H1 (cell line): ENCODE data around the gene SAT2. TPM values are rescaled to one million over a fixed set of nuclear protein-coding genes. Genes with fewer than 3 reads are reported as not detected.
A peak's percentile ranks its signal among the peaks of the same experiment; 100 is the strongest.
"Not testable (repeated sequence)": the region's sequence is repeated elsewhere in the genome, so short reads cannot be mapped to it uniquely, and the experiment has no call there.

ENCODE experiments used
- CTCF ChIA-PET: fragments of 300-600 bp; sonication (Branson Sonifier 250); formaldehyde crosslinking; loops from one replicate; lab custom pipeline; 2021; ENCODE audit not compliant: partially characterized antibody; lab: Charles Lee
- POLR2A ChIA-PET: fragments of 300-600 bp; sonication (Branson Sonifier 250); formaldehyde crosslinking; loops from one replicate; lab custom pipeline; 2021; ENCODE audit warnings: inconsistent platforms; ENCODE audit not compliant: partially characterized antibody; lab: Charles Lee
- DNase-seq, 2 experiments: peaks; one replicate each; pipeline versions ENCODE4 v3.0.0 to v3.0.0-alpha.2; 2010 to 2022; ENCODE audit warnings: low spot score in 2 of 2, low read depth in 1 of 2, mixed read lengths in 1 of 2
- FAIRE-seq: peaks from 2 replicates; lab custom pipeline; 2011; peaks lifted over from hg19 to GRCh38; lab: Jason Lieb, UNC
- H2AFZ ChIP-seq: 2 replicates; pipeline ENCODE4 v1.8.1; 2012; ENCODE audit warnings: low read length, inconsistent platforms
- H2AK5ac ChIP-seq: 2 replicates; pipeline ENCODE4 v1.6.1; 2013; ENCODE audit warnings: low read depth, low read length
- H2BK120ac ChIP-seq: replicated peaks from 2 replicates; pipeline ENCODE3; 2013; ENCODE audit warnings: low read depth, low read length, inconsistent platforms
- H2BK12ac ChIP-seq: 2 replicates; pipeline ENCODE4 v1.6.1; 2013; ENCODE audit warnings: low read depth, low read length
- H2BK15ac ChIP-seq: 2 replicates; pipeline ENCODE4 v1.6.1; 2013; ENCODE audit warnings: low read length
- H2BK20ac ChIP-seq: 2 replicates; pipeline ENCODE4 v1.6.1; 2013; ENCODE audit warnings: low read length
- H2BK5ac ChIP-seq: 2 replicates; pipeline ENCODE4 v1.6.1; 2013; ENCODE audit warnings: low read depth, low read length
- H3K14ac ChIP-seq: 2 replicates; pipeline ENCODE4 v1.6.1; 2013; ENCODE audit warnings: inconsistent platforms; ENCODE audit not compliant: insufficient read length
- H3K18ac ChIP-seq: 2 replicates; pipeline ENCODE4 v1.6.1; 2013; ENCODE audit warnings: low read length; ENCODE audit errors: extremely low read depth
- H3K23ac ChIP-seq: 2 replicates; pipeline ENCODE4 v1.6.1; 2013; ENCODE audit warnings: inconsistent platforms; ENCODE audit not compliant: insufficient read length
- H3K23me2 ChIP-seq: 2 replicates; pipeline ENCODE4 v1.6.1; 2013; ENCODE audit warnings: low read depth, low read length
- H3K27ac ChIP-seq: 2 replicates; pipeline ENCODE4 v1.6.1; 2011; ENCODE audit warnings: low read depth, low read length, inconsistent platforms
- H3K27me3 ChIP-seq, 4 experiments: replicated peaks in 1 of 4; 1 replicate in 1 of 4; 2 replicates in 3 of 4; pipeline versions ENCODE4 v1.6.1 to v1.8.1; 2011 to 2013; ENCODE audit warnings: low read length in 3 of 4, mild to moderate bottlenecking in 3 of 4, inconsistent platforms in 2 of 4, mixed read lengths in 2 of 4, moderate library complexity in 1 of 4; ENCODE audit not compliant: control insufficient read depth in 3 of 4, insufficient read depth in 3 of 4; ENCODE audit errors: extremely low read depth in 1 of 4
- H3K36me3 ChIP-seq, 4 experiments: 2 replicates each; pipeline versions ENCODE4 v1.6.1 to v1.8.1; 2011 to 2013; ENCODE audit warnings: mild to moderate bottlenecking in 4 of 4, low read length in 3 of 4, moderate library complexity in 2 of 4, control low read depth in 1 of 4, inconsistent platforms in 1 of 4; ENCODE audit not compliant: insufficient read depth in 4 of 4, control insufficient read depth in 2 of 4
- H3K4ac ChIP-seq: replicated peaks from 2 replicates; pipeline ENCODE3; 2013; ENCODE audit warnings: low read length, low read depth, mixed read lengths, inconsistent platforms; ENCODE audit not compliant: insufficient read length
- H3K4me1 ChIP-seq, 4 experiments: replicated peaks in 1 of 4; 1 replicate in 1 of 4; 2 replicates in 3 of 4; pipeline versions ENCODE4 v1.6.1 to v1.8.1; 2011 to 2013; ENCODE audit warnings: low read length in 3 of 4, inconsistent platforms in 2 of 4, mixed read lengths in 1 of 4; ENCODE audit not compliant: insufficient read depth in 4 of 4, control insufficient read depth in 3 of 4
- H3K4me2 ChIP-seq, 2 experiments: 2 replicates each; pipeline versions ENCODE4 v1.6.1 to v1.8.1; 2011 to 2013; ENCODE audit warnings: low read depth in 2 of 2, low read length in 2 of 2, control low read depth in 1 of 2, inconsistent platforms in 1 of 2, mild to moderate bottlenecking in 1 of 2; ENCODE audit not compliant: insufficient read depth in 1 of 2
- H3K4me3 ChIP-seq, 4 experiments: fragments of 200-600, 300-600 bp in 1 of 4; sonication (generic), shearing (Covaris generic), sonication (Bioruptor Twin) in 1 of 4; 2 replicates each; pipeline versions ENCODE4 v1.5.1 to v1.8.1; 2011 to 2016; ENCODE audit warnings: low read length in 4 of 4, low read depth in 3 of 4, control low read depth in 2 of 4, inconsistent platforms in 2 of 4, mild to moderate bottlenecking in 2 of 4, mixed read lengths in 1 of 4, moderate library complexity in 1 of 4; ENCODE audit not compliant: insufficient read depth in 2 of 4; ENCODE audit errors: extremely low read depth in 1 of 4
- H3K56ac ChIP-seq: replicated peaks from 2 replicates; pipeline ENCODE3; 2013; ENCODE audit warnings: low read depth, mild to moderate bottlenecking, mixed read lengths, low read length, inconsistent platforms; ENCODE audit not compliant: insufficient read length
- H3K79me1 ChIP-seq: 2 replicates; pipeline ENCODE4 v1.6.1; 2013; ENCODE audit warnings: low read depth, low read length, control low read depth
- H3K79me2 ChIP-seq, 2 experiments: 2 replicates each; pipeline versions ENCODE4 v1.6.1 to v1.8.1; 2012 to 2013; ENCODE audit warnings: low read length in 2 of 2, mild to moderate bottlenecking in 2 of 2, inconsistent platforms in 1 of 2; ENCODE audit not compliant: insufficient read depth in 2 of 2, control insufficient read depth in 1 of 2
- H3K9ac ChIP-seq, 4 experiments: replicated peaks in 1 of 4; 1 replicate in 1 of 4; 2 replicates in 3 of 4; pipeline versions ENCODE4 v1.6.1 to v1.8.1; 2011 to 2013; ENCODE audit warnings: low read depth in 3 of 4, low read length in 3 of 4, control low read depth in 2 of 4, mild to moderate bottlenecking in 2 of 4, moderate library complexity in 2 of 4, inconsistent platforms in 1 of 4; ENCODE audit errors: extremely low read depth in 1 of 4
- H3K9me3 ChIP-seq, 2 experiments: 2 replicates each; pipeline versions ENCODE4 v1.6.1 to v1.8.1; 2012 to 2013; ENCODE audit warnings: mild to moderate bottlenecking in 2 of 2, moderate library complexity in 2 of 2, control low read depth in 1 of 2, inconsistent platforms in 1 of 2, low read depth in 1 of 2, low read length in 1 of 2, mixed read lengths in 1 of 2; ENCODE audit not compliant: insufficient read depth in 2 of 2
- H4K20me1 ChIP-seq, 2 experiments: replicated peaks in 1 of 2; 2 replicates each; pipeline versions ENCODE3 to v1.8.1; 2011 to 2013; ENCODE audit warnings: inconsistent platforms in 2 of 2, low read length in 2 of 2, mild to moderate bottlenecking in 1 of 2; ENCODE audit not compliant: insufficient read depth in 2 of 2, control insufficient read depth in 1 of 2
- H4K5ac ChIP-seq: 2 replicates; pipeline ENCODE4 v1.6.1; 2013; ENCODE audit warnings: low read length, low read depth, mixed read lengths, inconsistent platforms; ENCODE audit not compliant: insufficient read length
- H4K8ac ChIP-seq: 2 replicates; pipeline ENCODE4 v1.8.0; 2013; ENCODE audit warnings: mild to moderate bottlenecking, moderate library complexity, low read length, inconsistent platforms; ENCODE audit not compliant: insufficient read depth; ENCODE audit errors: extremely low read depth
- H4K91ac ChIP-seq: replicated peaks from 2 replicates; pipeline ENCODE3; 2013; ENCODE audit warnings: low read length, mixed read lengths, inconsistent platforms; ENCODE audit not compliant: insufficient read length
- WGBS, 2 experiments: shearing (Covaris generic) in 1 of 2; methylation state at CpG; one replicate each; pipeline versions ENCODE4 v1.1.6 to v1.1.7; 2013 to 2015; ENCODE audit warnings: low lambda C conversion rate in 2 of 2, mixed read lengths in 2 of 2, inconsistent platforms in 1 of 2, low coverage in 1 of 2, missing lambda C conversion rate in 1 of 2; ENCODE audit not compliant: insufficient replicate concordance in 2 of 2, insufficient coverage in 1 of 2, insufficient read length in 1 of 2; ENCODE audit errors: extremely low coverage in 1 of 2, missing lambda C conversion rate in 1 of 2; 5-methylcytosine and 5-hydroxymethylcytosine counted together
- polyA plus RNA-seq, 7 experiments: library from polyadenylated mRNA; depleted of rRNA in 3 of 7; stranded (reverse) in 5 of 7; unstranded in 2 of 7; fragments of >200 nt in 5 of 7; fragments of 200-250 nt in 2 of 7; gene quantifications; 1 replicate in 5 of 7; 2 replicates in 1 of 7; 4 replicates in 1 of 7; pipeline versions ENCODE4 v1.2.1 to v1.2.3, GENCODE V29; 2011 to 2013; ENCODE audit warnings: missing spikeins in 2 of 7, mixed read lengths in 2 of 7
- total RNA-seq: library from RNA; stranded (reverse); fragmentation: NEBNext Ultra II Directional; extraction: Animal tissue kit (Norgen Biotek cat#: 25700); gene quantifications from 2 replicates; pipeline ENCODE4 v1.2.1, GENCODE V29; 2021

Gene SAT2
- total and polyA plus RNA-seq, 2 of the 8 experiments (the other 6 are each of a cell fraction or from before 2014, with no cell fraction given) = 36.4 to 72.3 TPM

DNA sequence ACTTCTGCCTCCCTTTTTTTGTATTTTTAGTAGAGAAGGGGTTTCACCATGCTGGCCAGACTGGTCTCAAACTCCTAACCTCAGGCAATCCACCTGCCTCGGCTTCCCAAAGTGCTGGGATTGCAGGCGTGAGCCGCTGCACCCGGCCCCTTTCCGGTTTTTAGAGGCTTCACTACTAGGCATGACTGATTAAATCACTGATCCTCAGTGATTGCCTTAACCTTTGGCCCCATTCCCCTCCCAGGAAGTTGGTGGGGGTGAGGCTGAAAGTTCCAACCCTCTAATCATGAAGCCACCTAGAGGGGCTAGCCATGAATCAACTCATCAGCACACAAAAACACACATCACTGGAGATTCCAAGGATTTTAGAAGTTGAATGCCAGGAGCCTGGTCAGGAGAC is 30.1 kb downstream of the SAT2 start:
- 93% methylated on average over 5 of the region's 5 CpGs; no CpG with 5 or more reads in 1 of the 2 experiments for WGBS, 2 experiments
- not testable (repeated sequence) for H2BK120ac ChIP-seq

More for the DNA sequence above, 30.1 kb downstream of the SAT2 start:
- H2BK20ac ChIP-seq, H4K20me1 ChIP-seq, H2AFZ ChIP-seq, H3K4me2 ChIP-seq, H3K56ac ChIP-seq, H3K23ac ChIP-seq, H3K4ac ChIP-seq, H2BK5ac ChIP-seq, H3K9me3 ChIP-seq, H2BK12ac ChIP-seq, H3K79me1 ChIP-seq, H4K8ac ChIP-seq, H3K27me3 ChIP-seq, DNase-seq, H3K18ac ChIP-seq, H3K79me2 ChIP-seq, H3K23me2 ChIP-seq, H2AK5ac ChIP-seq, H3K9ac ChIP-seq, H2BK15ac ChIP-seq, H3K27ac ChIP-seq, H3K4me1 ChIP-seq, H3K4me3 ChIP-seq, H4K5ac ChIP-seq, H4K91ac ChIP-seq, H3K14ac ChIP-seq: not testable (repeated sequence)
- CTCF ChIA-PET = interaction anchor here (1.3 kb wide), 1 partner anchor 35 kb away, joined by 3 read pairs; no protein-coding TSS in a partner anchor
- peak; percentile 97 for FAIRE-seq
- H3K36me3 ChIP-seq = peaks cover 17 to 77% (median 55%) of the 10 kb centered on the region in 4 experiments
- POLR2A ChIA-PET = interaction anchor here (1.0 to 1.8 kb wide), 2 partner anchors 8 to 12 kb away, joined by 3 to 9 read pairs; partner anchors contain the start of gene SOX15
